HFFc6 (cell line): ENCODE results near the gene TMEM175. TPM values are rescaled to one million over a fixed set of nuclear protein-coding genes. Genes with fewer than 3 reads are reported as not detected.

Experiments used
- DNase-seq: peaks from one replicate; pipeline ENCODE4 v3.0.0-alpha.2; 2018
- H3K27ac Mint-ChIP-seq: 2 replicates; pipeline ENCODE4 v1.8.0; 2020; ENCODE audit warnings: mild to moderate bottlenecking, mixed read lengths
- H3K27me3 Mint-ChIP-seq: 2 replicates; pipeline ENCODE4 v1.8.0; 2021; ENCODE audit warnings: mild to moderate bottlenecking, moderate library complexity, mixed read lengths; ENCODE audit not compliant: insufficient read depth
- H3K36me3 Mint-ChIP-seq: 2 replicates; pipeline ENCODE4 v1.8.0; 2021; ENCODE audit warnings: low read depth, mixed read lengths
- H3K4me1 Mint-ChIP-seq: 2 replicates; pipeline ENCODE4 v1.8.0; 2020; ENCODE audit warnings: low read depth, mixed read lengths
- H3K4me3 Mint-ChIP-seq: 2 replicates; pipeline ENCODE4 v1.8.0; 2020; ENCODE audit warnings: mild to moderate bottlenecking, moderate library complexity, mixed read lengths
- H3K9me3 Mint-ChIP-seq: 2 replicates; pipeline ENCODE4 v1.8.0; 2020; ENCODE audit warnings: mild to moderate bottlenecking, mixed read lengths
- total RNA-seq, 6 experiments: library from RNA; stranded (reverse); fragmentation: NEBNext Ultra II Directional; extraction: Animal tissue kit (Norgen Biotek cat#: 25700); gene quantifications; 2 replicates in 1 of 6; 3 replicates in 5 of 6; pipeline ENCODE4 v1.2.3, GENCODE V29; 2021
- TF ChIP-seq, protein P1 (sequence below): fragments of 200-600 bp; sonication (generic); IDR thresholded peaks from 2 replicates; pipeline ENCODE4 v1.5.0; 2021; ENCODE audit warnings: antibody characterized with exemption, mild to moderate bottlenecking

The TMEM175 gene
- total RNA-seq, 6 experiments from 2014 or later = 27.8 to 41.8 (median 34.1) TPM

DNA sequence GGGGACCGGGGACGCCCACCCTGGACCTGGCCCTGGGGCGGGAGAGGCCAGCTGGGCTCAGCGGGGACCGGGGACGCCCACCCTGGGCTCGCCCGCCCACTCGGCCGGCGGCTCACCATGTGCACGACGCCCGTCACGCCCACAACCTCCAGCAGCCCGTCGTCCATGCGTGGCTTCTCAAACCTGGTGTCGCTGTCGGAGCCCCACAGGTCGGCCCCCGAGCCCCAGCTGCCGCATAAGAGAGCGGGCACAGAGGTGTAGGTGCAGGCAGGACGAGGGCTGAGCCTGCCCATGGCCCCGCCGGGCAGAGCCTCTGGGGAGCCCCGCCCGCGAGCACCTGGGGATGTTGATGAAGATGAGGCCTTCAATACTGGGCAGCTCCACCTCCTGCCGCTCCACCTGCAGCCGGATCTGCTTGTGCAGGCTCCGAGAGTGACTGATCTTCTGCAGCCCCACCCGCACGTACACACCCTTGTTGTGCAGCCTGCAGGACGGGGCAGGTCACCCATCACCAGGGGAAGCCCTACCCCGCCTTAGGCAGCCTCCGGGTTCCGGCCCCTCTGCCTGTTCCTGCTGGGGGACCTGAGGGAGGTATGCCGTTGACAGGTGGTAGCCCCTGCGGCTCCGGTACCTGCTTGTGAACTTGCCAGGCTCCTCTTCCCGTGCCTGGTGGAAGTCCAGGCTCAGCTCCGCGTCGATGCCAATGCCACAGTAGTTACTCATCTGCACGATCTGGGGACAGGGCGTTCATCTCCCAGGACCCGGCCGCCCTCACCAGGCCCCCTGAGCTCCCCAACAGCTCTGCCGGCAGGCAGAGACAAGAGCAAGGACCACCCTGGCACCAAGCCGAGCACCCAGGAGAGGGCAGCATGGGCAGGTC, 29.3 kb downstream of the TMEM175 start:
- Mint-ChIP-seq H3K4me3 (no peak overlapping the region), H3K9me3 (no peaks in the 10 kb centered on the region), H3K27ac (no peak overlapping the region), H3K4me1 (no peaks in the 10 kb centered on the region), H3K36me3 (0 out of 2 replicates have a peak, but pooled peaks cover 3% of the 10 kb centered on the region), H3K27me3 (peaks cover 6% of the 10 kb centered on the region)
- DNase-seq = no peak
- TF ChIP-seq, protein P1, sequence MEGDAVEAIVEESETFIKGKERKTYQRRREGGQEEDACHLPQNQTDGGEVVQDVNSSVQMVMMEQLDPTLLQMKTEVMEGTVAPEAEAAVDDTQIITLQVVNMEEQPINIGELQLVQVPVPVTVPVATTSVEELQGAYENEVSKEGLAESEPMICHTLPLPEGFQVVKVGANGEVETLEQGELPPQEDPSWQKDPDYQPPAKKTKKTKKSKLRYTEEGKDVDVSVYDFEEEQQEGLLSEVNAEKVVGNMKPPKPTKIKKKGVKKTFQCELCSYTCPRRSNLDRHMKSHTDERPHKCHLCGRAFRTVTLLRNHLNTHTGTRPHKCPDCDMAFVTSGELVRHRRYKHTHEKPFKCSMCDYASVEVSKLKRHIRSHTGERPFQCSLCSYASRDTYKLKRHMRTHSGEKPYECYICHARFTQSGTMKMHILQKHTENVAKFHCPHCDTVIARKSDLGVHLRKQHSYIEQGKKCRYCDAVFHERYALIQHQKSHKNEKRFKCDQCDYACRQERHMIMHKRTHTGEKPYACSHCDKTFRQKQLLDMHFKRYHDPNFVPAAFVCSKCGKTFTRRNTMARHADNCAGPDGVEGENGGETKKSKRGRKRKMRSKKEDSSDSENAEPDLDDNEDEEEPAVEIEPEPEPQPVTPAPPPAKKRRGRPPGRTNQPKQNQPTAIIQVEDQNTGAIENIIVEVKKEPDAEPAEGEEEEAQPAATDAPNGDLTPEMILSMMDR = no peak

- no peak for DNase-seq
- H3K4me1 Mint-ChIP-seq = no peaks in the 10 kb centered on the region
- H3K4me3 Mint-ChIP-seq = no peak overlapping the region
Measured at GRCh38 chr4:962231-963208, 30.3 kb downstream of the TMEM175 start.

GRCh38 chr4:963276-964225, 31.3 kb downstream of the TMEM175 start:
- no peak overlapping the region for H3K4me3 Mint-ChIP-seq
- TF ChIP-seq, protein P1 = peak; percentile 16; the same call in 1 of the 2 replicates
- DNase-seq = no peak

More at GRCh38 chr4:962231-963208, 30.3 kb downstream of the TMEM175 start:
- TF ChIP-seq, protein P1 = no peak
- Mint-ChIP-seq H3K36me3 (0 out of 2 replicates have a peak, but pooled peaks cover 3% of the 10 kb centered on the region), H3K27ac (no peak overlapping the region), H3K27me3 (peaks cover 6% of the 10 kb centered on the region), H3K9me3 (no peaks in the 10 kb centered on the region)

DNA sequence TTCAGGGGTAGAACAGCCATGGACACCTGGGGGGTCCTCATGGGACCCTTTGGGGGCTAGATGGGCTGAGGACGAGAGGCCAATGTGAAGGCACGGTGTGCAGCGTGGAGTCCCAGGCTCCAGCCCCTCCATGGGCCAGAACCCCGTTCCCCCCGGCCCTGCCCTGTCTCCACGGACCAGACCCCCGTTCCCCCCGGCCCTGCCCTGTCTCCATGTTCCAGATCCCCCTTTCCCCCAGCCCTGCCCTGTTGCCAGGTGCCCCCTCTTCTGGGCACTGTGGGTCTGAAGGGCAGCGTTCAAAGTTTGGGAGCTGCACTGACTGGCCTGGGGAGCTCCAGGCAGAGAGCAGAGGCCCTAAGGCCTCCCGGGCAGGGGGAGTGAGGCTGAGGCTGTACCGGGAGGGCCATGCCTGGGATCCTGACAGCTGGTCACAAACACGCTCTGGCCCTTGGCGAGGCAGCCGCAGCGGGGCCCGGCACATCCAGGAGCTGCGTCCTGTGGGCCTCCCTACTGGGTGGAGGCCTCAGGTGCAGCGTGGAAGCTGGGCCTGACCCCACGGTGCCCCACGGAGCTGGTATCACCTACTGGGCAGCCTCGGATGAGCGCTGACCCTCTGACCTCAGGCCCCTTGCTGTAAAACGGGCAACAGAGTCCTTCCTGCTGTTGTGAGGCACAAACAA, 32.2 kb downstream of the TMEM175 start:
- peaks cover 3% of the 10 kb centered on the region for H3K27me3 Mint-ChIP-seq
- no peaks in the 10 kb centered on the region for H3K36me3 Mint-ChIP-seq
- TF ChIP-seq, protein P1 = no peak
- DNase-seq = no peak
- H3K9me3 Mint-ChIP-seq = no peaks in the 10 kb centered on the region
- H3K4me1 Mint-ChIP-seq = no peaks in the 10 kb centered on the region
- H3K27ac Mint-ChIP-seq = no peak overlapping the region
- H3K4me3 Mint-ChIP-seq = no peak overlapping the region

More at GRCh38 chr4:963276-964225, 31.3 kb downstream of the TMEM175 start:
- Mint-ChIP-seq H3K36me3 (0 out of 2 replicates have a peak, but pooled peaks cover 2% of the 10 kb centered on the region), H3K9me3 (no peaks in the 10 kb centered on the region), H3K27ac (no peak overlapping the region), H3K27me3 (peaks cover 6% of the 10 kb centered on the region), H3K4me1 (no peaks in the 10 kb centered on the region)
